WI38 (cell line): ENCODE data around the gene UBE2E3.

Source experiments
- H3K4me3 ChIP-seq: 2 replicates; pipeline ENCODE4 v1.5.1; 2011; ENCODE audit warnings: low read depth, mild to moderate bottlenecking, control low read depth, low read length
- TF ChIP-seq, protein P1 (sequence below): IDR thresholded peaks from 2 replicates; pipeline ENCODE4 v1.5.1; 2012; ENCODE audit warnings: low read depth, mild to moderate bottlenecking, control low read depth, low read length

UBE2E3 gene

DNA sequence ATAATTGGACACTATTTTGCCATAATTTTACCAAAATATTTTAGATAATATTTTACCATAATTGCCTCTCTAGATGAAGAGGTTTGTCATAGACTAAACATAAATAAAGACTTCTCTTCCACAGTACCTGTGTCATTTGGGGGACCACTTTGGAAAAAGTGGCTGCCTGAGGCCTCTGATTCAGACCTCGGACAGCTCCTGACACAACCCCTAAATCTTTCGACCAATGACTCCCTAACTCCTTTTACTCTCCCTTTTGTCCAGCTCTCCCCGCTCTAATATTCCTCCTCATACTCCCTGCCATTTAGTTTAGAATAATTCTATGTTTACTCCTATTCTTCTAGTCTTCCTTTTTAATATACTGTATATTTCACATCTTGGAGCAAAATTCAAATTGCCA, 36.0 kb upstream of the UBE2E3 start:
- TF ChIP-seq, protein P1, sequence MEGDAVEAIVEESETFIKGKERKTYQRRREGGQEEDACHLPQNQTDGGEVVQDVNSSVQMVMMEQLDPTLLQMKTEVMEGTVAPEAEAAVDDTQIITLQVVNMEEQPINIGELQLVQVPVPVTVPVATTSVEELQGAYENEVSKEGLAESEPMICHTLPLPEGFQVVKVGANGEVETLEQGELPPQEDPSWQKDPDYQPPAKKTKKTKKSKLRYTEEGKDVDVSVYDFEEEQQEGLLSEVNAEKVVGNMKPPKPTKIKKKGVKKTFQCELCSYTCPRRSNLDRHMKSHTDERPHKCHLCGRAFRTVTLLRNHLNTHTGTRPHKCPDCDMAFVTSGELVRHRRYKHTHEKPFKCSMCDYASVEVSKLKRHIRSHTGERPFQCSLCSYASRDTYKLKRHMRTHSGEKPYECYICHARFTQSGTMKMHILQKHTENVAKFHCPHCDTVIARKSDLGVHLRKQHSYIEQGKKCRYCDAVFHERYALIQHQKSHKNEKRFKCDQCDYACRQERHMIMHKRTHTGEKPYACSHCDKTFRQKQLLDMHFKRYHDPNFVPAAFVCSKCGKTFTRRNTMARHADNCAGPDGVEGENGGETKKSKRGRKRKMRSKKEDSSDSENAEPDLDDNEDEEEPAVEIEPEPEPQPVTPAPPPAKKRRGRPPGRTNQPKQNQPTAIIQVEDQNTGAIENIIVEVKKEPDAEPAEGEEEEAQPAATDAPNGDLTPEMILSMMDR: no peak
- H3K4me3 ChIP-seq: no peak overlapping the region

DNA sequence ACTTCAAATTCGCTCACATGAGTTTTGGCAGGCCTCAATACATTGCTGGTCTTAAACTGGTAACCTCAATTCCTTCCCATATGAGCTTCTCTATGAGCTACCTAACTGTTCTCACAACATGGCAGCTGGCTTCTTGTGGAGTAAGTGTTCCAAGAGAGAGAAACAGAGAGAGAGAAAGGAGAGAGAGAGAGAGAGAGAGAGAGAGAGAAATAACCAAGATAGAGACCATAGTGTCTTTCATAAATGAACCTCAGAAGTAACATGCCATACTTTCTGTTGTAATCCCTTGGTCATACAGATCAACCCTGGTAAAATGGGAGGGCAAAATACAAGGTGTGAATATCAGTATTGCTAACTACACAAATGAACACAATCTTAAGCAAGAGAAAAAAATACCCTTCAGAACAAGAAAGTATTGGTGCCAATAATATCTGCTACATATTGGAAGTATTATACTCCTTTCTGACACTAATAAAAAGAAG, 33.2 kb upstream of the UBE2E3 start:
- TF ChIP-seq, protein P1: no peak
- no peak overlapping the region for H3K4me3 ChIP-seq

DNA sequence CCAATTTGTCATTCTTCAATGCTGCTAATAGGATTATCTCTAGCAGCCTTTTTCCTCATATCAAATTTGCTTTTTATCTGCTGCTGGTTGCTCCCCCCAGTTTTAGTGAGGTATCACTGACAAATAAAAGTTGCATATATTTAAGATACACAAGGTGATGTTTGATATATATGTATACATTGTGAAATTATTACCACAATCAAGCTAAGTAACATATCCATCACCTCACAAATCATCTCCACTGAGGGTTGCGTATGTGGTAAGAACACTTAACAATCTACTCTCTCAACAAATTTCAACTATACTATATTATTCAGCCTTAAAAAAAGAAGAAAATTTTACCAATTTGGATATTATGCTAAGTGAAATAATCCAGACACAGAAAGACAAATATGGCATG, 30.5 kb upstream of the UBE2E3 start:
- TF ChIP-seq, protein P1: no peak
- H3K4me3 ChIP-seq: no peak overlapping the region

GRCh38 chr2:180952082-180952481, 28.3 kb upstream of the UBE2E3 start:
- TF ChIP-seq, protein P1: no peak

GRCh38 chr2:180952731-180953336, 27.6 kb upstream of the UBE2E3 start:
- no peak overlapping the region for H3K4me3 ChIP-seq
- TF ChIP-seq, protein P1: no peak

More at GRCh38 chr2:180952082-180952481, 28.3 kb upstream of the UBE2E3 start:
- H3K4me3 ChIP-seq: no peak overlapping the region

GRCh38 chr2:180953550-180953949, 26.9 kb upstream of the UBE2E3 start:
- H3K4me3 ChIP-seq: no peak overlapping the region
- TF ChIP-seq, protein P1: no peak

GRCh38 chr2:180955101-180955500, 25.3 kb upstream of the UBE2E3 start:
- H3K4me3 ChIP-seq: no peak overlapping the region
- TF ChIP-seq, protein P1: no peak
